H9 (cell line): ENCODE measurements around the gene TEX22. TPM values are rescaled to one million over a fixed set of nuclear protein-coding genes. Genes with fewer than 3 reads are reported as not detected.

Experiments
- DNase-seq: peaks from one replicate; pipeline ENCODE4 v3.0.0-alpha.2; 2017
- H2AFZ ChIP-seq: one replicate; pipeline ENCODE4 v1.6.1; 2013; ENCODE audit warnings: mild to moderate bottlenecking, low read length, control low read depth, moderate library complexity
- H2AK5ac ChIP-seq: 2 replicates; pipeline ENCODE4 v1.6.1; 2013; ENCODE audit warnings: low read length, control low read depth, mixed read lengths; ENCODE audit not compliant: insufficient read length
- H2BK120ac ChIP-seq: one replicate; pipeline ENCODE4 v1.6.1; 2013; ENCODE audit warnings: low read depth, mild to moderate bottlenecking, low read length, control low read depth, inconsistent platforms; ENCODE audit not compliant: poor library complexity, severe bottlenecking
- H2BK12ac ChIP-seq: 2 replicates; pipeline ENCODE4 v1.6.1; 2013; ENCODE audit warnings: low read length, control low read depth, mixed read lengths, low read depth; ENCODE audit not compliant: insufficient read length
- H2BK15ac ChIP-seq: 2 replicates; pipeline ENCODE4 v1.6.1; 2013; ENCODE audit warnings: low read depth, low read length, control low read depth
- H2BK20ac ChIP-seq: one replicate; pipeline ENCODE4 v1.6.1; 2013; ENCODE audit warnings: low read depth, mild to moderate bottlenecking, low read length, control low read depth, inconsistent platforms; ENCODE audit not compliant: poor library complexity, severe bottlenecking
- H2BK5ac ChIP-seq: 2 replicates; pipeline ENCODE4 v1.6.1; 2013; ENCODE audit warnings: low read length, control low read depth, mixed read lengths; ENCODE audit not compliant: insufficient read length
- H3K14ac ChIP-seq: 2 replicates; pipeline ENCODE4 v1.6.1; 2013; ENCODE audit warnings: low read length, control low read depth; ENCODE audit not compliant: insufficient read depth
- H3K18ac ChIP-seq: 2 replicates; pipeline ENCODE4 v1.6.1; 2013; ENCODE audit warnings: low read depth, mild to moderate bottlenecking, mixed read lengths, low read length, control low read depth; ENCODE audit not compliant: insufficient read length
- H3K23ac ChIP-seq: 2 replicates; pipeline ENCODE4 v1.6.1; 2013; ENCODE audit warnings: low read length, control low read depth, mixed read lengths, low read depth; ENCODE audit not compliant: insufficient read length
- H3K23me2 ChIP-seq: 2 replicates; pipeline ENCODE4 v1.6.1; 2013; ENCODE audit warnings: low read depth, mild to moderate bottlenecking, mixed read lengths, low read length, control low read depth; ENCODE audit not compliant: insufficient read length, poor library complexity, severe bottlenecking
- H3K27ac ChIP-seq: 2 replicates; pipeline ENCODE4 v1.5.1; 2013; ENCODE audit warnings: low read length, control low read depth, mixed read lengths, low read depth; ENCODE audit not compliant: insufficient read length
- H3K27me3 ChIP-seq: 2 replicates; pipeline ENCODE4 v1.6.1; 2013; ENCODE audit warnings: low read length, control low read depth, inconsistent platforms; ENCODE audit not compliant: insufficient read depth
- H3K4ac ChIP-seq: 2 replicates; pipeline ENCODE4 v1.6.1; 2013; ENCODE audit warnings: low read depth, mild to moderate bottlenecking, control low read depth, inconsistent platforms, low read length, moderate library complexity
- H3K4me1 ChIP-seq: 2 replicates; pipeline ENCODE4 v1.6.1; 2013; ENCODE audit warnings: low read length, control low read depth, inconsistent platforms; ENCODE audit not compliant: insufficient read depth
- H3K4me2 ChIP-seq: 2 replicates; pipeline ENCODE4 v1.6.1; 2013; ENCODE audit warnings: low read length, control low read depth, mixed read lengths; ENCODE audit not compliant: insufficient read length, insufficient read depth
- H3K56ac ChIP-seq: 2 replicates; pipeline ENCODE4 v1.6.1; 2013; ENCODE audit warnings: low read depth, mild to moderate bottlenecking, mixed read lengths, low read length, control low read depth; ENCODE audit not compliant: insufficient read length
- H3K79me1 ChIP-seq: 2 replicates; pipeline ENCODE4 v1.6.1; 2013; ENCODE audit warnings: low read depth, mild to moderate bottlenecking, moderate library complexity, low read length, control low read depth, inconsistent platforms; ENCODE audit not compliant: insufficient read depth, poor library complexity, severe bottlenecking
- H3K79me2 ChIP-seq: 2 replicates; pipeline ENCODE4 v1.6.1; 2013; ENCODE audit warnings: low read length, control low read depth, inconsistent platforms; ENCODE audit not compliant: insufficient read depth
- H3K9ac ChIP-seq: 2 replicates; pipeline ENCODE4 v1.6.1; 2013; ENCODE audit warnings: low read length, control low read depth, mixed read lengths; ENCODE audit not compliant: insufficient read length; ENCODE audit errors: extremely low read depth
- H3K9me3 ChIP-seq: one replicate; pipeline ENCODE4 v1.6.1; 2013; ENCODE audit warnings: low read depth, low read length, inconsistent platforms; ENCODE audit not compliant: control insufficient read depth
- H3T11ph ChIP-seq: one replicate; pipeline ENCODE4 v1.6.1; 2013; ENCODE audit warnings: mild to moderate bottlenecking, low read length, control low read depth, inconsistent platforms
- H4K20me1 ChIP-seq: one replicate; pipeline ENCODE4 v1.6.1; 2013; ENCODE audit not compliant: control insufficient read depth, insufficient read length, insufficient read depth
- H4K5ac ChIP-seq: 2 replicates; pipeline ENCODE4 v1.6.1; 2013; ENCODE audit warnings: low read depth, mild to moderate bottlenecking, mixed read lengths, low read length, control low read depth; ENCODE audit not compliant: insufficient read length
- H4K8ac ChIP-seq: replicated peaks from 2 replicates; pipeline ENCODE4 v1.6.1; 2013; ENCODE audit warnings: low read length, control low read depth, mixed read lengths, low read depth; ENCODE audit not compliant: insufficient read length
- H4K91ac ChIP-seq: 2 replicates; pipeline ENCODE4 v1.6.1; 2013; ENCODE audit warnings: low read depth, mild to moderate bottlenecking, moderate library complexity, mixed read lengths, low read length, control low read depth; ENCODE audit not compliant: insufficient read length
- H3K27ac Mint-ChIP-seq, 3 experiments: 2 replicates in 2 of 3; 3 replicates in 1 of 3; pipeline ENCODE4 v1.8.0; 2020 to 2021; ENCODE audit warnings: mixed read lengths in 3 of 3, mild to moderate bottlenecking in 1 of 3, moderate library complexity in 1 of 3
- H3K27me3 Mint-ChIP-seq: 2 replicates; pipeline ENCODE4 v1.8.0; 2021; ENCODE audit warnings: low read depth, mild to moderate bottlenecking, moderate library complexity, mixed read lengths
- H3K36me3 Mint-ChIP-seq, 3 experiments: 2 replicates in 2 of 3; 3 replicates in 1 of 3; pipeline ENCODE4 v1.8.0; 2020 to 2021; ENCODE audit warnings: low read depth in 3 of 3, mixed read lengths in 3 of 3; ENCODE audit not compliant: insufficient read depth in 1 of 3
- H3K4me1 Mint-ChIP-seq, 2 experiments: 2 replicates each; pipeline ENCODE4 v1.8.0; 2020; ENCODE audit warnings: mixed read lengths in 2 of 2
- H3K4me3 Mint-ChIP-seq, 2 experiments: 2 replicates in 1 of 2; 3 replicates in 1 of 2; pipeline ENCODE4 v1.8.0; 2020 to 2021; ENCODE audit warnings: mild to moderate bottlenecking in 2 of 2, mixed read lengths in 2 of 2, moderate library complexity in 1 of 2
- H3K9me3 Mint-ChIP-seq, 2 experiments: 2 replicates in 1 of 2; 3 replicates in 1 of 2; pipeline ENCODE4 v1.8.0; 2020; ENCODE audit warnings: mild to moderate bottlenecking in 2 of 2, mixed read lengths in 2 of 2, moderate library complexity in 1 of 2
- WGBS: extraction: QIAGEN DNeasy Blood & Tissue Kit; methylation state at CpG from one replicate; pipeline ENCODE4 v1.1.7; 2013; ENCODE audit warnings: missing lambda C conversion rate, low lambda C conversion rate, mixed read lengths; ENCODE audit not compliant: insufficient read length; ENCODE audit errors: extremely low coverage; 5-methylcytosine and 5-hydroxymethylcytosine counted together
- total RNA-seq: library from RNA; stranded (reverse); gene quantifications from 2 replicates; pipeline ENCODE4 v1.2.1, GENCODE V29; 2021
- TF ChIP-seq, protein P1 (sequence below): fragments of 200-600 bp; sonication (generic); conservative IDR thresholded peaks from 3 replicates; pipeline ENCODE4 v1.8.0; 2021; ENCODE audit warnings: antibody characterized with exemption, mild to moderate bottlenecking

The TEX22 gene
- total RNA-seq, 1 experiment from 2014 or later = 0.83 TPM

DNA sequence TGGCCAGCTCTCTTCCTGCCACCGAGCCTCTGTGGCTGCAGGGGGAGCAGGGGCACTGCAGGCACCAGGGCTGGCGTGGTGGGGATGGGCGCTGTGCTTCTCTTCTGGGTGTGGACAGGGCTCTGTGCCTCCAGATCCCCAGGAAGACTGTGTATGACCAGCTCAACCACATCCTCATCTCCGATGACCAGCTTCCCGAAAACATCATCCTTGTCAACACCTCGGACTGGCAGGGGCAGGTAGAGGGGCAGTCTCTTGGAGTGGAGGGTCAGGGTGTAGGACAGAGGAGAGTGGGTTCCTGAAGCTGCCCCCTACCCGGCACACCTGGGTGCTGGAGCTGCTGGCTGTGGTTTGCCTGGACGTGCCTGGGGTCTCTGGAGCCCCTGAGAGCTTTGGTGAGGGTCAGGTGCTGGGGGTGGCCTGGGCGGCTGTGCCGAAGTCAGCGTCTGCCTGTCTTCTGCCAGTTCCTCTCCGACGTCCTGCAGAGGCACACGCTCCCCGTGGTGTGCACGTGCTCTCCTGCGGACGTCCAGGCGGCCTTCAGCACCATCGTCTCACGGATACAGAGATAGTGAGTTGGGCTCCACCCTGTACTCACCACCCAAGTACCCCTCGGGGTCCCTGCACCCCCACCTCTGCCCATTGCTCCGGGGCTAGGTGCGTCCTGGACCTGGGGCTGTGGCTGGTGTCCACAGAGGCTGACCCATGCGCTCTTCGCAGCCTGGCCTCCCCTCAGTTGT lies 15.8 kb upstream of the TEX22 start:
- no peak overlapping the region for H2BK120ac ChIP-seq
- H3K4ac ChIP-seq = no peak overlapping the region
- H2BK15ac ChIP-seq = no peak overlapping the region
- Mint-ChIP-seq H3K4me3 (no peak overlapping the region), H3K27ac (peak overlapping the region in 1 of 3 experiments; percentile 53; a peak in 1 of 7 replicates), H3K9me3 (no peaks in the 10 kb centered on the region), H3K4me1 (no peaks in the 10 kb centered on the region), H3K36me3 (peaks cover 10 to 21% (median 21%) of the 10 kb centered on the region in 3 experiments; a peak in 6 of 7 replicates), H3K27me3 (no peaks in the 10 kb centered on the region)
- no peak overlapping the region for H2AK5ac ChIP-seq
- H2BK12ac ChIP-seq = no peak overlapping the region
- H2AFZ ChIP-seq = no peak overlapping the region
- H2BK5ac ChIP-seq = no peak overlapping the region
- no CpG with 5 or more reads among the region's 26 CpGs for whole genome bisulfite sequencing
- DNase-seq = no peak
- no peaks in the 10 kb centered on the region for H3K23me2 ChIP-seq
- no peak overlapping the region for H3T11ph ChIP-seq
- TF ChIP-seq, protein P1, sequence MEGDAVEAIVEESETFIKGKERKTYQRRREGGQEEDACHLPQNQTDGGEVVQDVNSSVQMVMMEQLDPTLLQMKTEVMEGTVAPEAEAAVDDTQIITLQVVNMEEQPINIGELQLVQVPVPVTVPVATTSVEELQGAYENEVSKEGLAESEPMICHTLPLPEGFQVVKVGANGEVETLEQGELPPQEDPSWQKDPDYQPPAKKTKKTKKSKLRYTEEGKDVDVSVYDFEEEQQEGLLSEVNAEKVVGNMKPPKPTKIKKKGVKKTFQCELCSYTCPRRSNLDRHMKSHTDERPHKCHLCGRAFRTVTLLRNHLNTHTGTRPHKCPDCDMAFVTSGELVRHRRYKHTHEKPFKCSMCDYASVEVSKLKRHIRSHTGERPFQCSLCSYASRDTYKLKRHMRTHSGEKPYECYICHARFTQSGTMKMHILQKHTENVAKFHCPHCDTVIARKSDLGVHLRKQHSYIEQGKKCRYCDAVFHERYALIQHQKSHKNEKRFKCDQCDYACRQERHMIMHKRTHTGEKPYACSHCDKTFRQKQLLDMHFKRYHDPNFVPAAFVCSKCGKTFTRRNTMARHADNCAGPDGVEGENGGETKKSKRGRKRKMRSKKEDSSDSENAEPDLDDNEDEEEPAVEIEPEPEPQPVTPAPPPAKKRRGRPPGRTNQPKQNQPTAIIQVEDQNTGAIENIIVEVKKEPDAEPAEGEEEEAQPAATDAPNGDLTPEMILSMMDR = no peak
- H3K23ac ChIP-seq = no peak overlapping the region
- H3K56ac ChIP-seq = no peak overlapping the region
- H4K91ac ChIP-seq = no peak overlapping the region
- no peak overlapping the region for H3K18ac ChIP-seq
- H3K9ac ChIP-seq = no peak overlapping the region
- H3K14ac ChIP-seq = no peak overlapping the region
- no peaks in the 10 kb centered on the region for H3K4me1 ChIP-seq
- H3K27me3 ChIP-seq = no peaks in the 10 kb centered on the region
- no peaks in the 10 kb centered on the region for H3K9me3 ChIP-seq
- H3K79me2 ChIP-seq = no peaks in the 10 kb centered on the region
- H4K20me1 ChIP-seq = no peaks in the 10 kb centered on the region
- H4K8ac ChIP-seq = no peak overlapping the region
- H3K79me1 ChIP-seq = no peaks in the 10 kb centered on the region
- H4K5ac ChIP-seq = no peak overlapping the region
- no peak overlapping the region for H2BK20ac ChIP-seq
- H3K27ac ChIP-seq = no peak overlapping the region
- H3K4me2 ChIP-seq = no peak overlapping the region
